IPS-18c (cell line): ENCODE data around the gene EMILIN3.

Source experiments
- H3K4me3 ChIP-seq: 2 replicates; pipeline ENCODE4 v1.7.0; 2013; ENCODE audit warnings: low read depth, mild to moderate bottlenecking, low read length, moderate library complexity; ENCODE audit not compliant: insufficient read depth
- H3K9me3 ChIP-seq: one replicate; pipeline ENCODE4 v1.6.1; 2013; ENCODE audit warnings: mild to moderate bottlenecking, low read length, moderate library complexity; ENCODE audit not compliant: control insufficient read depth, insufficient read depth

EMILIN3 gene

DNA sequence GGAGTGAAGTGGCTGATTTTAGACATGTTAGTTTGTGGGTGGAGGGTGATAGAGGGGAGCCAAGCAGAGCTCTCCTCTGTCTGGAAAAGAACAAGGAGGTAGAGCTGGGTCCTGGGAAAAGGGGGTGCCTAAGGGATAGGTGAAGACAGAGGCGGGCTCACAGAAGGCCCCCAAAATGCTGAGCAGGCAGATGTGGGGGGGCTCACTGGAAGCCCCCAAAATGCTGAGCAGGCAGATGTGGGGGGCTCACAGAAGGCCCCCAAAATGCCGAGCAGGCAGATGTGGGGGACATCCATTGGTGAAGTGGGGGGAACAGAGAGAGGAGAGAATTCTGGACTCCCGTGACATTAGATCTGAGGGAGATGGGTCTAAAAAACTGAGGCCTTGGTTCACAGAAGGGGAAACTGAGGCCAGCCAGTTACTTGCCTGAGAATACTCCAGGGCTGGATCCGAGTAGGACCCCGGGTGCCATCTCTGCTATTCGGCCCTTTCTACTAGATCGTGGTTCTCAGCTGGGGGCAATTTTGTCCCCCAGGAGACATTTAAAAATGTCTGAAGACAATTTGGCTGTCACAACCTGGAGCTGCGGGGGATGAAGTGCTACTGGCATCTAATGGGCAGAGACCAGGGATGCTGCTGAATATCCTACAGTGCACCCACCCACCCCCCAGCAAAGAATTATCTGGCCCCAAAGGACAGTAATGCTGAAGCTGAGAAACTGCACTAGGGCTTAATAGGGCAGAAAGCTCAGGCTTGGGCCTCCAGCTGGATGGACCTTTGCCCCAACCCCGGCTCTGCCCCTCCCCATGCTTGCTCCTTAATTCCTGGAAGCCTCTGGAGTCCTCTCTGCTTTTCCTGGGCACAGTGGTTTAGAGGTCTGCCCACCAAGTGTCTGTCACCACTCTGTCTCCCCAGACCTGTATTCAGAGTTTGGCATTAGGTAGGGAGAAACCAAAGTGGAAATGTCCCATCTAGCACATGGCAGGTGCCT, 23.8 kb downstream of the EMILIN3 start:
- no peak overlapping the region for H3K4me3 ChIP-seq
- H3K9me3 ChIP-seq, result no peaks in the 10 kb centered on the region

DNA sequence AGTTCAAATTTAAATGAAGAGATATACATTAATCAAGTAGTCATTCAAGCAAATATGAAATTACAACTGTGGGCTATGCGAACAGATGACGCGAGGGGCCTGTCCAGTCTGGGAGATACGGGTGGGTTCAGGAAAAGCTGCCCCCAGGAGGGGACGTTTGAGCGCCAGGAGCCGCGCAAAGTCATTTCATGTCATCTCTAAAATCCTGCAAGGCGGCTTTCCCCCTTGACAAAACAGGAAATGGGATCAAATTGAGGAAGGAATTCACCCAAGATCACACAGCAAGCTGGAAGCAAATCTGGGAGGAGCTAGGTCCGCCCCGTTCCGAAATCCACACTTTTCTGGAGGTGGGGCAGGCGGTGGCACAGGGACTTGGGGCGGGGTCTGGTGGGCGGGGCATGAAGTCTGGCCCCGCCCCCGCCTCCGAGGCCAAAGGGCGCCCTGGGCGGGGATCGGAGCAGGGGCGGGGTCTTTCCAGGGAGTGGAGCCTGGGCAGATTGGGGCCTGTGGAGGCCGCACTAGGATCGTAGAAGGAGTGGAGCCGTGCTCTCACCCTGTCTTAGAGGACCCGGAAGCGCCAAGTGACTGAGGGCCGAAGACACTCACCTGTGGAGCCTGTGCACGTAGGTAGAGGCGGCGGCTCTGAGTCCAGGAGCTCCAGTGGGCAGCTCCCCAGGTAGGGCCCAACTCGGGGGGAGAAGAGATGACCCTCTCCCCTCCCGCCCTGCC, 26.1 kb downstream of the EMILIN3 start, which contains the start of gene LPIN3:
Gene LPIN3 (plus strand): TSS at position 495 of the 729 bp plus-strand sequence. CDS start 4,983 bp downstream, outside the sequence.
- H3K4me3 ChIP-seq, result peak within 1 kb of the TSS; percentile 50
- H3K9me3 ChIP-seq, result no peaks in the 10 kb centered on the region

- Histone ChIP-seq H3K4me3 (peak overlapping the region; percentile 40; the same call in 1 of the 2 replicates), H3K9me3 (no peaks in the 10 kb centered on the region)
Observed at GRCh38 chr20:41339957-41340326, 26.7 kb downstream of the EMILIN3 start.

- H3K9me3 ChIP-seq, result no peaks in the 10 kb centered on the region
- no peak overlapping the region for H3K4me3 ChIP-seq
Observed at GRCh38 chr20:41336711-41337492, 29.7 kb downstream of the EMILIN3 start.

GRCh38 chr20:41335591-41335990, 31.0 kb downstream of the EMILIN3 start:
- Histone ChIP-seq H3K9me3 (no peaks in the 10 kb centered on the region), H3K4me3 (no peak overlapping the region)

- Histone ChIP-seq H3K4me3 (no peak overlapping the region), H3K9me3 (no peaks in the 10 kb centered on the region)
Observed at GRCh38 chr20:41334443-41335421, 31.9 kb downstream of the EMILIN3 start.

DNA sequence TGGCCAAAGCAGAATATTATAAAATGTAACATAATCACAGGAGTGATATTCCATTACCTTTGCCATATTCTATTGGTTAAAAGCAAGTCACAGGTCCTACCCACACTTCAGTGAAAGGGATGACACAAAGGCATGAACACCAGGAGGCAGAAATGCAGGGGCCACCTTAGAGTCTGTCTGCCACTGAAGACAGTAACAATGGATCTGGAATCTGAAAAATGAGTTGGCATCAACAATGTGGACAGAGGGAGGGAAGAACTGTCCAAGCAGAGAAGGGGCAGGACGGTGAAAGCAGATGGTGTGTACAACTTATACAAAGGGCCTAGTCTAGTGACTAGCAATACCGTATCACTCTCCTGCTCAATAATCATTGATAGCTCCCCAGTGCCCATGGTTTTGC, 32.6 kb downstream of the EMILIN3 start:
- Histone ChIP-seq H3K4me3 (no peak overlapping the region), H3K9me3 (no peaks in the 10 kb centered on the region)

GRCh38 chr20:41331731-41332130, 34.9 kb downstream of the EMILIN3 start:
- H3K4me3 ChIP-seq, result no peak overlapping the region
- no peaks in the 10 kb centered on the region for H3K9me3 ChIP-seq

DNA sequence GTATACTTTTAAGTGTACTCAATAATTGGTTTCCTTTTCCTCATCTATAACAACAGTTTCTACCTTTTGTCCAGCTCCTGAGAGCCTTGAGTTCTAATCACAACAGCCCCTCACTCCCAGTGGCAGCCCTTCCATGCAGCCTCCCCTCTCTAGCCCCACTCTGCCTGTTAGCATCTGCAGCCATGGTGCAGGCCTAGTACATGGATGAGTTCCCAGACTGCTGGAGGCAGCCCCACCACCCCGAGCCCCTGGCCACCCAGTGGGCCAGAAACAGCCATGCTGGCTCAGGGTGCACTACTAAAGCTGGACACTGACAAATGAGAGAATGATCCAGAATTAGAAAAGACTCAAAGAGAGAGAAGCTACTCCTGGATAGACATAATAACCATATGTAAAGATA, 35.7 kb downstream of the EMILIN3 start:
- Histone ChIP-seq H3K9me3 (no peaks in the 10 kb centered on the region), H3K4me3 (no peak overlapping the region)

DNA sequence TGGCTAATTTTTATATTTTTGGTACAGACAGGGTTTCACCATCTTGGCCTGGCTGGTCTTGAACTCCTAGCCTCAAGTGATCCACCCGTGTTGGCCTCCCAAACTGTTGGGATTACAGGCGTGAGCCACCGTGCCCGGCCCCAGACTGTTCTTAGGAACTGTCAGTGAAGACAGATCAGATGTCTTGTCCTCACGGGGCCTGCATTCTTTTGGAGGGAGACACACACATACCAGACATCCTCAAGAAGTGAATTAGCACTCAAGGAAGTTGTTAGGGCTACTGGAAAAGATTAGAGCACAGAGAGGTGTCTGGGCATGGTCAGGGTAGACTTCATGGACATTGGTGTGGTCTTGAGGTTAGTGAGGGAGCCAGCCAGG, 36.3 kb downstream of the EMILIN3 start:
- H3K9me3 ChIP-seq, result no peaks in the 10 kb centered on the region
- H3K4me3 ChIP-seq, result no peak overlapping the region

DNA sequence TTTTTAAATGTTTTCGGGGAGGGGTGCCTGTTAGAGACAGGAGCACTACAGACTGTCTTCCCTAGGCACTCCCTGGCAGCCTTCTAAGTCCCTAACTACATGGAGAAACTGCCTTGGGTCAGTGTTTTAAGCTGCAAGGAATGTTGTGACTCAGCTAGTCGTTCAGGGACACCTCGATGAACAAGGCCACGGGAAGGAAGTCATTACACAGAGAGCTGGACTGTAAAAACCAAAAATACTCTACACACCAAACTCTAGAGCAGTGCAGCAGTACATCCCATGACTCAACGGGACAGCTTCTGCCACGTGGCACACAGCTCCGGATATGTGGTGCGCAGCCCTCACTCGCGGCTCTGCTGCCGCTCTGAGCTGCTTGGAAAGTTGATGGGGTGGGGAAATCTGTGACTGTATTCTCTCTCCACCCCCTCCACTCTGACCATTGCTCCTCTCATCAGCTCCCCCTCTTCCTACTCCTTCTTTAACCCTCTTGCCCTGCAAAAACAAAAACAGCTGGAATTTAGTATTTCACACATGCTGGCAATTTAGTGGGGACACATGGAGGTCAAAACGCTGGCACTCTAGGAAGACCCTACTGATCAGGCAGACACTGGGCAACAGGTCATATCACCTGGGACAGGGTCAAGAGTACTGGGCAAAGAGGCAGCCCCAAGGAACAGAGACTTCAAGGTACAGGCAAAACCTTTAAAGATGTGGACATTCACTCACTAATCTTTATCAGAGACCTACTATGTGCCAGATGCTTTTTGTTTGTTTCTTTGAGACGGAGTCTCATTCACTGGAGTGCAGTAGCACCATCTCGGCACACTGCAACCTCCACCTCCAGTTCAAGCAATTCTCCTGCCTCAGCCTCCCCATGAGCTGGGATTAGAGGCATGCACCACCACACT, 36.9 kb downstream of the EMILIN3 start:
- Histone ChIP-seq H3K4me3 (no peak overlapping the region), H3K9me3 (no peaks in the 10 kb centered on the region)

- Histone ChIP-seq H3K4me3 (no peak overlapping the region), H3K9me3 (no peaks in the 10 kb centered on the region)
Observed at GRCh38 chr20:41327178-41327577, 39.4 kb downstream of the EMILIN3 start.

GRCh38 chr20:41320976-41321375, 45.6 kb downstream of the EMILIN3 start:
- no peaks in the 10 kb centered on the region for H3K9me3 ChIP-seq
- no peak overlapping the region for H3K4me3 ChIP-seq

- no peaks in the 10 kb centered on the region for H3K9me3 ChIP-seq
- no peak overlapping the region for H3K4me3 ChIP-seq
Observed at GRCh38 chr20:41320441-41320840, 46.2 kb downstream of the EMILIN3 start.

DNA sequence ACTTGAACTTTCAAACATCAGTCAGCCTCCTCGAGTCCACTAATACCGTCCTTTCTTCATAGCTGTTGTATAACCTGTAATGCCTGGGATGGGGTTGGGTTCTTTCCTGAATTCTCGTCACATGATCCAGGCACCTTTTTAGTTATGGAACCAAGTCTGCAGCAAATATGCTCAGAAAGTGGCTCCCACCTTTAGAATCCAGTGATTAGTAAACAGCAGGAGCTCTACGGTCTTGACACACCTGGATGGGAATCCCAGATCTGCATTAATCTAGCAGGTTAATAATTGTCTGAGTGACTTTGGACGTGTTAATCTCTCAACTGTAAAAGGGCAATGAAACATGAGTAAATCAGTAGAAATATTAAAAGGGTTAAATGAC, 48.4 kb downstream of the EMILIN3 start:
- H3K4me3 ChIP-seq, result peak overlapping the region; percentile 45; the same call in 1 of the 2 replicates
- no peaks in the 10 kb centered on the region for H3K9me3 ChIP-seq
